AG08396 (cell line): ENCODE data around the gene COL27A1.

Experiments used
- DNase-seq: peaks from one replicate; pipeline ENCODE4 v3.0.0; 2012; ENCODE audit warnings: low spot score, mixed read lengths

COL27A1 gene

DNA sequence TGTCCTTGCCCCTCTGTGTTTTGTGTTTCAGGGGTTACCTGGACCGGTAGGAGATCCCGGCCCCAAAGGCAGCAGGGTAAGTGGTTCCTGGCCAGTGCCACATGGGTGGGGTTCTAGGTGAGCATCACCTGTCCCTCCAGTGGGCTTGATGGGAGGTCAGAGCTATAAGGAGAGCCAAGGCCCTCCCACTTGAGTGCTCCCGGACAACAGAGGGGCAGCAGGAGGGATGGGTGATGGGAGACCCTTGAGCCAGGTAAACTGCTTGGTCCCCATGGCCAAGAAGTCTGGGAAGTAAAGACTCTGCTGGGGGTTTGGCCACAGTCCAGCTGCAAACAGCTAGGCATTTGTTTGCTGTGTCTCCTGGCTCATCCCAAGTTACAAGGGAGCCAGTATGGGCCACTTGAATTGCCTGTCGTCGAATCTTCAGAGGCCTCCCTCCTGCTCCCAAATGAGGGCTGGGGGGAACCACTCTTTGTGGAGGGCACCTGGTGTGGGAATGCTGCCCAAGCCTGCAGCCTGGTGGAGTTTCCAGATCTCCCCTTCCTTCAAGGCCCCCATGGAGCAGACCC, 51.0 kb downstream of the COL27A1 start:
- DNase-seq = no peak

DNA sequence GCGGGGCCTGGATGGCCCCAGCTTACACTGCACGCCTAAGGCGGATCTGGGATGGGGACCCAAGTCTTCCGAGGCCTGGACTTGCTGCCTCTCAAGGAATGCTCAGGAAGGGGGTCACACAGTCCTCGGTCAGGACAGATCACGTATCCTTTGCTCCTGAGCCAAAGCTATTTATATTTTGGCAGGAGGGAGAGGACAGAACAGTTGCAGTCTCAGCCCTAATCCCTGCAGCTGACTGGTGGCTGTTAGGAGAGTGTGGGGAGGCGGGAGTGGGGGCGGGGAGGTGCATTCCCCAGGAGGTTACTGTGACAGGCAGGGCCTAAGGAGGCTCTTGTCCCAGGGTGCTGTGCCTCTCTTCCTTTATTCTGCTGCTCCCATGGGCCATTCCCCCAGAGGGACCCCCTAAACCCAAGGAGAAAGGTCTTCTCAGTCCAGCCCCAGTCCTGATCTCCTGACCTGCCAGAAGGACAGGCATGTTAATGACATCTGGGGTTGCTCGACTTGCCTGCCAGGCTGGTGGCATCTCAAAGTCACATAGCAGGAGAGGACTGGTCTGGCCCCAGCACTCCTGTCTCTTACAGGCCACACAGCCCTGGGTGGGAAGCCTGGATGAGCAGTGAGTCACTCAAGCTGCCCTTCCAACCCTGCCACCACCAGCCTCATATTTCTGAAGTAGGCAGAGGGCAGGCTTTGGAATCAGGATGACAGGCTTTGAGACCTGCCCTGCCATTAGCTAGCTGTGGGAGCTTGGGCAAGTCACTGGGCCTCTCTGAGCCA, 51.9 kb downstream of the COL27A1 start:
- peak; percentile 71 for DNase-seq

DNA sequence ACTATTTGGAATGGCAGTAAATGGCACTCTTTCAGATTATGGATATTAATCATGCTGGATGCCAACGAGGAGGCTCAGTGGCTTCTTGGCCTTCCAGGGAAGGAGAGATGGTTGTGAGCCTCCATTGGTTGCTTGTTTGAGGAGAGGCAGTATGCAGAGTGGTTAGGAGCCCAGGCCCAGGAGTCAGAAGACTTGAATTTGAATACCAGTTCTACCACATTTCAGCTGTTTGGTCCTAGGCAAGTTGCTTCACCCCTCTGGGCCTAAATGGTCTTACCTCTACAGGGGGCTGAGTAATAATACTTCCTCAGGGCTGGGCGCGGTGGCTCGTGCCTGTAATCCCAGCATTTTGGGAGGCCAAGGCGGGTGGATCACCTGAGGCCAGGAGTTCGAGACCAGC, 52.5 kb downstream of the COL27A1 start:
- DNase-seq = no peak

DNA sequence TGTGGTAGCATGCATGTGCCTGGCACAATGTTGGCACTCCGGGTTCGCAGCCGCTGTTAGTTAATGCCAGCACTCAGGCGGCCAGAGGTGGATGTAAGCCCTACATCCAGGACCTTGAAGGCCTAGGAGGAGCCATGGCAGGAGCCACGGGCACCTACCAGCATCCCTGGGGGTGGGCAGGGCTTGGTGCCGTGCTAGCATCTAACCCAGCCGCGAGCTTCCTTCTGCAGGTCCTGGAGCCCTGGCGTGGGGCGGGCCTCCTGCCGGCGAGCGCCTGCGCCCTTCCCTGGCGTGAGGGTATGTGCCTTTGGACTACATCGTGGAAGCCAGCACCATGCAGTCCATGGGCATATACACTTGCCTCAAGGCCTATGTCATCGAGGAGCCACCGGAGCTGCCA, 53.8 kb downstream of the COL27A1 start:
- DNase-seq = no peak

DNA sequence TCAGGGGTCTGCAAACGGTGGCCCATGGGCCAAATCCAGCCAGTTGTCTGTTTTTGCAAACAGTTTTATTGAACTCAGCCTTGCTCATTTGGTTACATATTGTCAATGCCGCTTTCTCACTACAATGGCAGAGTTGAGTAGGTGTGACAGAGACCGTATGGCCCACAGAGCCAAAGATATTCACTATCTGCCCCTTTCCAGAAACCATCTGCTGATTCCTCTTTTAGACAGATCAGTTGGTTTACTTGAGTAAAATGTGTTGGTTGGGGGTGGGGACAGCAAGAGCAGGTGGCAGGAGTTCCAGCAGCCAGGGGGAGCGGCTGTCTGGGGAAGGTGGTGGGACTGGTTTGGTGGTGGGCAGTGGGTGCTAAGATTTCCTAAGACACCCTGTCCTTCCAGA, 54.8 kb downstream of the COL27A1 start:
- DNase-seq = no peak

DNA sequence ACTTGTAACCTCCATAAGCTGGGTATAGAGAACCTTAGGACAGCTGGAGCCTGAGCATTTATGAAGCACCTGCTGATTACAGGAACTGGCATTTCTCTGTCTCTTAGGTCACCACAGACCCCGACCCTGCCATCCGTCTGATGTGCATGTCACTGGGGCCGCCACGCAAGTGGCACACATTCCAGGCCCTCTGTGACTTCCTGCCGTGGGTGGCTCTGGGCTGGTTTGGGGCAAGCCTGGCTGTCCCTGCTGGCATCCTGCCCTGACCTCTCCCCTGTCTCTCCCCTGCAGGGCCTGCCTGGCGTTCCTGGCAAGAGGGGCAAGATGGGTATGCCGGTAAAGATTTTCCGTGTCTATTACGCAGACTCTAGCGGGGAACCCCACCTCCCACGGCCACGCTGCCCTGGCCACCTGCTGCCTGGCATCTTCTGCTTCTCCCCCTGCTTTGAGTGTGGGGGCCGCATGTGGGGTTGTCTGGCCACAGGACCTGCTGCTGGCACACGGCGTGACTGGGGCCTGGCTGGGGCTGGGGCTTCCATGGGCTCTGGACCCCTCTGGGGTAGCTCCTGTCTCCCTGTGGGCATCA, 55.4 kb downstream of the COL27A1 start:
- no peak for DNase-seq

DNA sequence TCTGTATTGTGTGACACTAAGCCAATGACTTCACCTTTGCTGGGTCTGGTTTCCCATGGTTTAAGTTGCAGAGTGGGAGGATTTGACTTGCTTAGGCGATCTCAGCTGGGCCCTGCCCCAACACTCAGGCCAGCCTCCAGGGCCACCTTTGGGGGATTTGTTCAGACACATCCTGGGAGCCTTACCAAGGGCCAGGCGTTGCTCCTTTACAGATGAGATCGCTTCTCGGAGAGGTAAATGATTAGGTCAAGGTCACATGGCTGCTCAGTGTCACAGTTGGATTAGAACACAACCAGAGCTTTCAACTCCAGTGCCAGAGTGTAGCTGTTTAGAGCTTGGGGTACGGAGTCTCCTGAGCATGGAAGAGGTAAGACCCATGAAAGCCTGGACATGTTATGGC, 57.5 kb downstream of the COL27A1 start:
- DNase-seq = no peak

DNA sequence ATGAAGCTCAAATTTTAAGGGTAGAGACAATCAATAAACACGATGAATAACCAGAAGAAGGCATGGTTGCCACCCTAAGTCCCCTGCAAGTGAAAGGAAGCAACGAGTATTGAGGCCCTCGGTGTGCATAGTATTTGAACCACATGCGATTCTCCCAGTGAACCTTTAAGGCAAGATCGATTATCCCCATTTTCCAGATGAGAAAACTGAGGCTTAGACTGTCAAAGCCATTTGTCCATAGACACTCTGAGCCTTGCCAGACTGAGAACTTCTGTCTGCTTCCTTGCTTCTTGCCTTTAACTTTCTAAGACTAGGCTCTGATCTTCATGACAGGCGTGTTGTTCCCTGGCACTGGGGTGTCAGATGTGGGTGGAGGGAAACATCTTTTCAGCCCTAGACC, 58.2 kb downstream of the COL27A1 start:
- DNase-seq = no peak

DNA sequence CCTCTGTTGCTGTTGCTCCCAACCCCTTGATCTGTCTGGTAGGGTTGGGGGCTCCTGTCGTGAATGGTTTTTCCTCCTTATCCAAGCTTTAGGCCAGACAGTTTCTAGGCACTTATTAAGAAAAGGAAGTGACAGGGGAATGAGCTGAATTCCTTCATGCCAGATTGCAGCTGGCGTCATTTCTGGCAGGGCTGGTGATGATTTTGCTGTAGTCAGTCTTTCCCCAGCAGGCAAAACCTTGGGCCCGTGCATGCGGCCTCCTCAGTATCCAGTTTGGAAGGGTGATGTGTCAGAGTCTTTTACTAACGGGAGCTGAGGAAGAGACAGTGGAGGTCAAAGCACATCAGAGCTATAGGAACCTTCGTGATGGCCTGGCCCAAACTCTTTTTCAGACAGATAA, 58.8 kb downstream of the COL27A1 start:
- peak; percentile 56 for DNase-seq

DNA sequence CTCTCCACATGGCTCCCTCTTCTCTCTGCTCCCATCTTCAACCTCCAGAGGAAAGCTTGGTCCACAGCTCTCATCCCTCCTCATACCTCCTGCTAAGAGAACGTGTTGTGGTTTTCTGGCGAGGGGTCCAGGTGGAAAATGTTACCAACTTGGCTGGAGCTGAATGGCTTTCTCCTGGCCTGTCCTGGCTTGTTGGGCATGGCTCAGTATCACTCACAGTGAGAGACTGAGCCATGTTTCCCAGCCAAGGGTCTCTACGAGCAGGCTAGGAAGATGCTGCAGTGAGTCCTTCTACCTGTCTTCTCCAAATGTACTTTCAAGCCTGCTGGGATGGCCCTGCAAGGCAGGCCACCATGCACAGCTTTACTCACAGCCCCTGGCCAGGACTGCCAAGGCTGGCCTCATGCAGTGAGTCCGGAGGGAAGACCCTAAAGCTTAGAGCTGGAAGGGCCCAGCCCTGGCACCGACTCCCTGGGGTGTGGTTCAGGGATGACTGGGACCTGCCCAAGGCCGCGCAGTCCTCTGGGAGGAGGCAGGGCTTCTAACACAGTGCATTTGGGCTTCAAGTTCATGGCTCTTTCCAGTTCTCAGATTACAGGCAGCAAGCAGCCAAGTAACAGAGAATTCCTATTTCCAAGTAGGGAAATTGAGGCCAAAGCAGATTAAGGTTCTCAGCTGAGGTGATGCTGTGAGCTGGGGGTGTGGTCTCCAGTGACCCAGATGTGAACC, 59.5 kb downstream of the COL27A1 start:
- no peak for DNase-seq

DNA sequence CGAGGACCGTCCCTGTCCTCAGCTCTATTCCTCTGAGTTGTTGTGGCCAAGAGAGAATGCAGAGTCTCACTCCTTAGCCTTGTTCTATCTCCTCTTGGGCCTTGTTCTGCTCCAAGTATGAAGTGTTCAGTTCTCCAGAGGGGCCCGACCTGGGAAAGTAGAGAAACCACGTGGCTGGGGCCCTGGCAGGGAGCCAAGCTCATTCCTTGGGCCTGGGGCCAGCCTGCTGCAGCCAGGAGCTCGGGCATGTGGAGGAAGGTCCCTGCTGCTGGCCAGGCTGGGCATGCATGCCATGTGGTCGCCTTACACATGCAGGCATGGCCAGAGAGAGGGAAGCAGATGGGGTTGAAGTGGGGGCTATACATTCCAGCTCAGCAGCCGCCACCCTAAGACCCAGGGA, 60.7 kb downstream of the COL27A1 start:
- DNase-seq = no peak

DNA sequence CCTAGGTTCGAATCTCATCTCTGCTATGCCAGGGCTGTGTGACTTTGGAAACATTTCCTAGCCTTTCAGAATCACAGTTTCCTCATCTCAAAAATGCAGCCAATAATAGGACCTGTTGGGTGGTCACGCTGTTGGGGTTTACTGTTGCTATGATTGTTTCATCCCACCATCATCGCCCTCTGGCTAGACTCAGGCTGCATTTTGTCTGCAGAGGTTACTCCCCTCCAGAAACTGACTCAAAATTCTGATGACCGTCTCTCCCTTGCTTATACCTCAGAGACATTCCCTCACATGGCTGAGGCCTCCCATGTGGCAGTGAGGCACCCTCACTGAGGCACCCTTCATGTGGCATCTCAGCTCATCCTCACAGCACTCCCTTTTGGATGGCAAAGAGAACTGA, 61.6 kb downstream of the COL27A1 start:
- DNase-seq = no peak

DNA sequence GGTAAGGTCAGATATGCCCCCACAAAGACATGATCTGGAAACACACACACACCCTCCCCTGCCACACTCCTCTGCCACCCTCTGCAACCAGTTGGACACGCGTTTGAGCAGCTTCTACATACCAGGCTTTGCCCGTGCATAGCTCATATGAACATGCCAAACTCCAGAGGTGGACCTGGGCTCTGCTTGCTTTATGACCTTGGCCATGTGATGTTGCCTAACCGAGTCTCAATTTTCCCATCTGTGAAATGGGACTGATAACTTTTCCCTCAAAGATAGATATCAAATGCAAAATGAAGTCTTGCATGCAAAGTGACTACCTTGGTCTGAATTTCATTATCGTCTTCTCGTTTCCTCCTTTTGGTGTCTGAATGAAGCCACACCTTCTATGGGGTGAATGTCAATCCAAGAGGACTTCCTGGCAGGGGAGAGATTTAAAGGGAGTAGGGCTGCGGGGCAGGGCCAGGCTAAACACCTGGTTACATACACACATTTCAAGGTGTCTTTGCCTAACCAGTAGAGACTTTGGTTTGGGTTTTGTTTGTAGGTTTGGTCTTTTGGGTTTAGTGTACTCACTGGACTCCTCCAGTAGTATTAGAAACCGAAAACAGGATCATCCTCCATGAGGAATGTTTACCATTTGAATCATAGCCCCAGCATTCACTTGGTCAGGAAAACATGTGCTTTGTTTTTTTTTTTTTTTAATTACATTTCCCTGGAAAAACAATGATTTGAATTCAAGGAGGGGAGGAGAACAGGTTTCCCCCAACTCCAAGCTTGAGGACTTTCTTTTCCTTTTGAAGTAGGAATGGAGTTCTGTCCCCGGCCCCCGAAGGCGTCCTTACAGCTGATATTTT, 63.2 kb downstream of the COL27A1 start:
- DNase-seq = no peak

DNA sequence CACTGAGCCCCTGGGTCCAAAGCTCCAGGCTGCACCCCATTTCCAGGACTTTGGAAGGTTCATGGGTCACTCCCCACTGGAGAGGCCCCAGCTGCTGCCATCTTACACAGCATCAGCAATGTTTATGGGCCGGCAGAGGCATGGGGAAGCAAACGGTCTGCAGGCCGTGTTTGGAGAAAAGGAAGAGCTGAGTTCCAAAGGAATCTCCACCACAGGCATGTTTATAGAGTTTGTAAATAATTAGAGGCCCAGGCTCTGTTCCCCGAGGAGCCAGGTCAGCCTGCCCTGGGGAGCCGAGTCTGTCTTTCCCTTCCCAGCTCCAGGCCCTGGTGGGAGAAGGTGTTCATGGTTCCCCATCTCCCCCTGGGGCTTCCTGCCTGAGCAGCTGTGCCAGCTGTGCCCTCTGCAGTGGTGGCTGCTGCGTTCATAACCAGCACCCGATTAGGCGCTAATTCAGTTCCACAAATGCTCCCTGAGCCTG, 64.8 kb downstream of the COL27A1 start:
- peak; percentile 71 for DNase-seq

DNA sequence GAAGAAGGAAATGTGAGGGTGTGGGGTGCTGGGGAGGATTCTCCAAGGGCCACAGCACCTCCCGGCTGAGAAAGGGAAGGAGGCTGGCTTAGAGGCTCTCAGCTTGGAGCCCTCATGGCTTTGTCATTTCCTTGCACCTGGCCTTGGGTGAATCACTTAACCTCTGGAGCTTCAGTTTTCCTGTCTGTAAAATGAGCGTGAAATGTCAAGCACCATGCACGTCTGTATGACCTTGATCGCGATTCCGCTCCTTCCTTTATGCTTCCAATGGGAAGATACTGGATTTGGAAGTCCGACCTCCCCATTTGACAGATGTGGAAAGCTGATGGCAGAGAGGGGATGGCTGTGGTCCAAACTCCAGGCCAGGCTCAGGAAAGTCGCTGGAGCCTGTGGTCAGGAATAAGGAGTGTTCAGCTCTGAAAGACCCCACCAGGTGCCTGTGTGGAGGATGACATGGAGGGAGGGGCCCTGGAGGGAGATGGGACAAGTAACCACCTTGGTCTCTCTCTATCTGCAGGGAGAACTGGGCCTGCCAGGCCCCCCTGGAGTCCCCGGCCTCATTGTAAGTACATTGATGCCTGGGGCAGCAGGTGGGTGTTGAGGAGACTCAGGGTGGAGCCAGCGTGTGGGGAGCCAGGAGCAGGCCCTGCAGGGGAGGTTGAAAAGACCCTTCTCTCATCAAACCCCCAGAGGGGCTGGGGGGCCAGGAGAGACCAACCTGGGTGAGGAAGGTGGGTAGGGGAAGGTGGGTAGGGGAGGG, 66.5 kb downstream of the COL27A1 start:
- DNase-seq = no peak

DNA sequence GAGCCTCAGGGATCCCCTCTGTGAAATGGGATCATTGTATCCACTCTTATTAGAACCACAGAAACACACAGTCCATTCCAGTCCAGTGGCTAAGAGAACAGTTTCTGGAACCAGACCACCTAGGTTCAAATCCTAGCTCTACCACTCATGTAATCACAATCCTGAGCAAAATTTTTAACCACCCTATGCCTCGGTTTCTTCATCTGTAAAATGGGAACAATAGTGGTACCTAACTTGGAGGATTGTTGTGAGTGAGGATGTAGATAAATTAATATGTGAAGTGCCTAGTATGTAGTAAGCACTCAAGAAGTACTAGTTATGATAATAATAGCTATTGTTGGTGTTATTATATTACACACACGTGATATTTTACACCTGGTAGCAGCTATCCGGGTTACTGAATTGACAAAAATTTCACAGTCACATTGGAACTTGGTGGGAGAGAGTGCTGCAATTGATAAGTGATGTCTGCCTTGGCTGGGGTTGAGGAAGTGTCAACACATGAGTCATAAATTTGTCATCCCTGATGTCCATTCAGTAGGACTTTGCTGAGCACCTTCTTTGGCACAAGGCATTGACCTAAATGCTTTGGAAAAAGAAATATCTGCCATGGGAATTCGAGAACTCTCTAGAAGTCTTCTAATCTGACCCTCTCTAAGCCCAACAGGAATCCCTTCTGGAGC, 68.4 kb downstream of the COL27A1 start:
- peak; percentile 63 for DNase-seq

DNA sequence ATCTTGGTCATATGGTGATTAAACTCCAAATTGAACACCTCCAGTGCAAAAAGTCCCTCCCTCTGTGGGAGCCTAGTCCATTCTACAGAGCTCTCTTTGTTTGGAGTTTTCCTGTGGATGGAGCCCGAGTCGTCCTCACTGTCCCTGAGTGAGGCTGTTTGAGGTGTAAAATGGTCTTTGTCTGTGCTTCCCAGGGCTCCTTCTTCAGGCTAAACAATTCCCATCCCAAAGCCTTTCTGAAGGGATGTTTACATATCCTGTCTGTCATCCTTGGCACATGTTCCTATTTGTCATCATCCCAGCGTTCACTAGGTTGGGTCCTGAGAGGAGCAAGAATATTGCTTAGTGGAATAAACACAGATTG, 68.9 kb downstream of the COL27A1 start:
- peak; percentile 61 for DNase-seq

DNA sequence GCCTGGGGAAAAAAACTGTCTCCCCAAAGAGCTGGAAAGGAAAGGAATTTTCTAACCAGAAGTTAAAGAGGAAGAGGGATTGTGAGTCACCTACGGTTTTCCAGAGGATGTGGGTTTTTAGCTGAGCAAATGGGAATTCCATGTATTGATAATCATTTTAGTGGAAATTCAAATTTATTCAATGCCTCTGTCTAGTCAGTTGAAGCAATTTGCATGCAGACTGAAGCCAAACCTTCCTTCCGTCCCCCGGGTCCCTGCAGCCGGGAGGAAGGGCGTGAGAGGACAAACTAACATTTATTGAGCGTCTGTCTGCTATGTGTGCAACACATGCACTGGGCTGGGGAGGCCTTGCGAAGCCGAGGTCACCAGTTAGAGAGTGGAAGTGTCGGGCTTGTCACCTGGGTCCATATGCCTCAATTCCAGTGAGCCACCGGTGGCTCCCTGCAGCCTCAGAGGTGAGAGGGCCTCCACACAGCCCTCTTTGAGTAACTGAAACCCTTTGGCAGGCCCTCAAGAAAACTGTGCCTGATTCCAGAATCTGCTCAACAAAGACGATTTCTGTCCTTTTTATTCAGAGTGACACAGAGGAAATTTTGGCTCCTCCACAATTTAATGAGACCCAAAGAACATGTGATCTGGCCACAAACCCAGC, 70.3 kb downstream of the COL27A1 start:
- no peak for DNase-seq

DNA sequence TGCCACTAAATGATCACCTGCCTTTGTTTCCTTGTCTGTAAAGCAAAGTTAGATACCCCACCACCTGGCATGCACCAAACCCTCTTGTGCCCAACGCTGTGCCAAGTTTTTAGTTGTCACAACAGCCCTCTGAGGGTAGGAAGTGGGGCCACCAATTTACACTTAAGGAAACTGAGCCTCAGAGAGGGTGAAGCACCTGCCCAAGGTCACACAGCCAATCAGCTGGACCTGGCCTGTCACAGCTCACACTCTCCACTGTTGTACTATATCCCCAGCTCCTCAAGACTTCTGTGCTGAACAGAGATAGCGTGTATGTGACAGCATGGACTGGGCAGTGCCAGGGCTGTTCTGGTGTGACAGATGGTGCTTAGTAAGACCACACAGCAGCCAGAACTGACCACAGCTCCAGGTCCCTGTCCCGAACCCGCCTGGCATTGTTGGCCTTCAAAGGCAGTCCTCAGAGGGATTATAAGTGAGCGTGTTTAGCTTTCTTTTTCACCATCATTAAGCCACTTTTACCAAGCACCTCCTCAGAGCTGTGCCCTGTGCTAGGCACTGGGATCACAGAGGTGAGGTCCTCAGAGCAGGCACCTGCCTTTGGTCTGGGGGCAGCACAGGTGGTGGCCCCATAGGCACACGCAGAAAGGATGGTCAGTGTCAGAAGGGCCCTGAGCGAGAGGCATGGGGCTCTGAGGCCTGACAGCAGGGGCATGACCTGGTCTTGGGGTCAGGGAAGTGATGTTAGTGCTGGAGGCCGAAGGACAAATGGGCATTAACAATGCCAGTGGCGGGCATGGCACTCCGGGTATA, 71.1 kb downstream of the COL27A1 start:
- DNase-seq = no peak
